GM21723 (cell line): ENCODE measurements around the gene FRA10AC1.
"Not testable (repeated sequence)": the region's sequence is repeated elsewhere in the genome, so short reads cannot be mapped to it uniquely, and the experiment has no call there.

ENCODE experiments used
- ATAC-seq: cut with Tn5 transposase; IDR thresholded peaks from one replicate; pipeline ENCODE4 v1.9.1; 2021; ENCODE audit warnings: mild to moderate bottlenecking, moderate library complexity; ENCODE audit not compliant: unreplicated experiment

FRA10AC1 gene

DNA sequence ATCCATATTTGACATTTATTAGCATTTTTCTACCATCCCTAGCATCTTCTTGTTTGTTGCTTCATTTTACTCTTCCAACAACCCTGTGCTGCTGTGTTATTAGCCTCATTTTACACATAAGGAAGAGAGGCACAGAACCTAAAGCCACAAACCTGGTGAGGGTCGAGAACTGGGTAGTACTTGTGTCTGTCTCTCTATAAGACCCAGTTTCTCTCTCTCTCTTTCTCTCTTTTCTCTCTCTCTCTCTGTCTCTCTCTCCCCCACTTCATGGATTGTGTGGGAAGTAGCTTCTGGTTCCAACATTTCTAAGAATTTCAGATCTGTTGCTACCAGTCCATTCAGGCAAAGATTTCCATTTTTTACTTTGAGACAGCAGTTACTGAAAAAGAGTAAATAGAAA lies 1.4 kb upstream of the FRA10AC1 start:
- no peak for ATAC-seq

DNA sequence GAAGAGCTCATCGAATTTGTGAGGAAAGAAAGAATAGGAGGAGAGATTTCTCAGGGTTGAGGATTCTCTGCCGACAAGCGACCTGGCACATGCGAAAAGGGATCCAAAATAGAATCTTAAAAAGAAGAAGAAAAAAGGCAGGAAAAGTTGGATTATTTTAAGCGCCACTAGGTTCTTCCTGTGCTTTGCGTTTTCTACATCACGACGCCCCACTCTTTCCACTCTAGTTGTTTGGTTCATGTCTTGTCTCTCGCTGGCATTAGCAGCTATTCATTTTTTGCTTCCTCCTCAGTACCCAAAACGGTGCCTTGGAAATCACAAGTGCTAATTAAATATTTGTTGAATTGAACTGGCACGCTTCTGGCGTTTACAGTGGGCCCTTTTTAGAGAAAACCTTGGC lies 674 bp upstream of the FRA10AC1 start:
- ATAC-seq: peak; percentile 15

DNA sequence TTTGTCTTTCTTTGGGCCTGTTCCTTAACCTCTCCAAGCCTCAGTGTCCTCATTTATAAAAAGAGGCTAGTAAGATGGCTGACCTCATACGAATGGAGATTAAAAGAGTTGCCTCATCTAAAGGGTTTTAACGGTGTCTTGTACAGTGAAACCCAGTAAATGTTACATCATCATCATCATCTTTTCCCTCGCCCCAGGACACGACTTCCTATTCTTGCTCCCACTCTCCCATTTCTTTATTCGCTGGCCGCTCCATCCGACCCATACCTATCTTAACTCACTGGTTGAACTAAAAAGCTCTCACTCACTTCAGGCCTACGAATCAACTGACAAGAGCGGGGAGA lies 554 bp downstream of the FRA10AC1 start:
- ATAC-seq: peak; percentile 22

DNA sequence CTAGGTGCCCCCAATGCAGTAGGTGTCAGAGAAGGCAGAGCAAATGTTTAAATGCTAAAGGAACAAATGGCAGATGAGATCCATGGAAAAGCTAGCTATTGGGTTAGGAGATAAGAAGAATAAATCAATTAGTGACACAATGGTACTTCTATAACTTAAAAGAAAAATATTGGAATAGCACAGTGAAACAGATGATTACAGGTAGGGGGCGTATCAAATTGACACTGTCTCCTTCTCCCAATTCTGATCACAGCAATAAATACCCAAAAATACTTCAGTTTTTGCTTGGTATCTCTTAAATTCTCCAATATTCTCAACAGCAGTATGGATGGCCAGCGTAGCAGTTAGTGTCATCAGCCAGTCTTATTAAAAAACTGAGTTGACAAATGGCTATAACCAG lies 5.2 kb downstream of the FRA10AC1 start:
- ATAC-seq: no peak

DNA sequence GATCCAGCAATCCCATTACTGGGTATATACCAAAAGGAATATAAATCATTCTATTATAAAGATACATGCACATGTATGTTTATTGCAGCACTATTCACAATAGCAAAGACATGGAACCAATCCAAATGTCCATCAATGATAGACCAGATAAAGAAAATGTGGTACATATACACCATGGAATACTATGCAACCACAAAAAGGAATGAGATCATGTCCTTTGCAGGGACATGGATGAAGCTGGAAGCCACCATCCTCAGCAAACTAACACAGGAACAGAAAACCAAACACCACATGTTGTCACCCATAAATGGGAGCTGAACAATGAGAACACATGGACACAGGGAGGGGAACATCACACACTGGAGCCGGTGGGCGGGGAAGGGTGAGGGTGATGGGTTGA lies 5.8 kb downstream of the FRA10AC1 start:
- not testable (repeated sequence) for ATAC-seq

DNA sequence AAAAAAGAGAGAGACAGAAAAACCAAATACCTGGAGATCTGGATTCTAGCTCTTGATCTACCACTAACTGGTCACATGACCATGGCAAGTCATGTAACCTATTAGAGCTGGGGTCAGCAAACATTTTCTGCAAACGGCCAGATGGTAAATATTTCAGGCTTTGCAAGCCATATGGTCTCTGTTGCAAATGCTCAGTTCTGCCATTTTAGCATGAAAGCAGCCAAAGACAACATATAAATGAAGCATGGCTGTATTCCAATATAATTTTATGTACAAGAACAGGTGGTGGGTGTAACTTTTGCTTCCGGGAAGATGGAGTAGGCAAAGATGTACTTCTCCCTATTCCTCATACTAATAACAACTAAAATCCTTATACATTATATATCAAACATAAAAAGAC lies 6.7 kb downstream of the FRA10AC1 start:
- no peak for ATAC-seq

DNA sequence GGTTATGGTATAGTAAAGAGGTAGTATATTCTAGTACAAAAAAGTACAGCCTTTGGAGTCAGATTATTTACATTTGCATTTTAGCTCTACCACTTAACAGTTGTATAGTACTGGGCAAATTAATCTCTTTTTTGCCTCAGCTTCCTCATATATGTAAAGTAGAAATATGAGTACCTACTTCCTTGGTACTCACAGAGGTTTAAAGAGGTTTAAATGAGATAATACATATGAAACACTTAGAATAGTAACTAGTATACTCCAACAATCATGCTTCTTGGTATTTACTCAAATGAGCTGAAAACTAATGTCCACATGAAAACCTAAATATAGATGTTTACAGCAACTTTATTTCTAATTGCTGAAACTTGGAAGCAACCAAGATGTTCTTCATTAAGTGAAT lies 14.7 kb downstream of the FRA10AC1 start:
- ATAC-seq: no peak

DNA sequence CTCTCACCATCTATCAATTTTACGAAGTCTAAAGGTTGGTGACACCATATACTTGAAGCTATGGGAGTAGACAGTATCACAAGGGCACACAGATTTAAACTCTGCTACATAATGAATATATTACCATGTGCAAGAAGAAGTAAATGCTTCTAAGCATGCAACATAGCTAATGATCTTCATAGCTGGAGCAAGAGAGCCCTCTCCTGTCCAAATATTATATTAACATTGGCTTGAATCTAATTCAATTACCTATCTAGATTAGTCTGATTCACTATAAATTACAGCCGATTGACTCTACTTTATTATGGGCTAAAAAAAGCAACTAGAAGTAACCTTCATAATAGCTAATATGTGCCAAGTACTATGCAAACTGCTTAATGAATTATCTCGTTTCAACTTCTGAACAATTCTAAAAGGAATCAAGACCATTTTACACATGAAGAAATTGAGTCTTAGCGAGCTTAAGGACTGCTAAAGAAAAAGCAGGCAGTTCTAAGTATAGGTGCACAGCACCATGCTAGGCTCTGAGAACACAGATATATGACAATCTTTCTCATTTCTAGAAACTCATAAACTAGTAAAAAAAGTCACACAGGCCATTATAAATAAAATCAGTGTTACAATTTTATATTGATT lies 21.9 kb downstream of the FRA10AC1 start:
- ATAC-seq: no peak

DNA sequence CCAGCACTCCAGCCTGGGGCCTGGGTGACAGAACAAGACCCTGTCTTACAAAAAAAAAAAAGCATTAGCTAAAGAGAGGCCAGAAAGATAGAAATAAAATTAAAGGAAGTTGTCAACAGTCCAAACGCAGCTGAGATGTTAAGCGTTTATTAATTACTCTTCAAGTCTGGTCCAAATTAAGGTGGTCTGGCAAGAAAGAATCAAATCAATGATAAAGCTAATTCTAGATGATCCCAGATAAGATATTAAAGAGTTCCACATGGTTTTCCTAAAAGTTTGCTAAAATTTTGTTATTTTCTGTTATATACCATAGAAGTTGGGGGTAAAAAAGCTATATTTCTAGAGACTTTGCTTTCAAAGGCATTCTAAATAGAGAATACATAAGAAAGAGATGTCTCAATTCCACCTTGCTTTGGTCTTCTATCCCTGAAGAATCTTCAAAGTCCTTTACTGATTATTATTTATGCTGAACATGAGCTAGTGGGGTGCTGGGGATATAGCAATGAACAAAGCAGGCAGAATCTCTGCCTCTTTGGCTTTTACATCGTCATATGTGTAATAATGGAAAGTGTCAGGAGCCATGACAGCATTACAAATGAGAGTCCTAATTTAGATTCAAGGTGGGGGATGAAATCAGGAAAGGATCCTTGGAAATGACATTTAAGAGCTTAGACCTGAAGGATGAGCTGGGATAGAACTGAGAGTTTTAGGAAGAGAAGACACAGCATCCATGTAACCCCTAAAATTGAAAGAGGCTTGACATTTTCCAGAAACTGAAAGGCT lies 23.4 kb downstream of the FRA10AC1 start:
- ATAC-seq: no peak

DNA sequence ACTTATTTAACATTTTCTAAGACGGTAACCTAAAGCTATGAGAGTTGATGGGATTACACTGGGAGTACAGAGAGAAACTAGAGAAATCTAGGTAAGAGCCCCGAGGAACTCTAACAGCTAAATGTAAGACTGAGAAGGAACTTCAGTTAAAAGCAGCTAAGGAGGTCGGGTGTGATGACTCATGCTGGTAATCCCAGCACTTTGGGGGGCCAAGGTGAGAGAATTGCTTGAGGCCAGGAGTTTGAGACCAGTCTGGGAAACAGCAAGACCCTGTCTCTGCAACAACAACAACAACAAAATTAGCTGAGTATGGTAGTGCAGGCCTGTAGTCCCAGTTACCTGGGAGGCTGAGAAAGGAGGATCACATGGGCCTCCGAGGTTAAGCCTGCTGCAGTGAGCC lies 24.0 kb downstream of the FRA10AC1 start:
- ATAC-seq: no peak

DNA sequence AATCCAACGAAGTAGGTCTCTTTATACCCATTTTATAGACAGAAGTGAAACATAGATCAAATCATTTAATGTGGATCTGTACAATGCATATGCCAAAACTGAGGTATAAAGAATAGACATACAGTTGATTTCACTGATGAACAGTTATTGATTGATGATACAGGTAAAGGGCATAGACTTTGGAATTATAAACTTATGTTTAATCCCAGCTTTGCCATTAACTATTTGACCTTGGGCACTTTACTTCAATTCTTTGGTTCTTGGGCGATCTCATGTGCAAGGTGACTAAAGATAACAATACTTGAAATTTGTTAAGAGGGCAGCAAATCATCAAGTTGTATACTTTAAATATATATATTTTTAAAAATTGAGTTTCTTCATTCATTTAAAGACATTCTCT lies 28.6 kb downstream of the FRA10AC1 start:
- no peak for ATAC-seq

DNA sequence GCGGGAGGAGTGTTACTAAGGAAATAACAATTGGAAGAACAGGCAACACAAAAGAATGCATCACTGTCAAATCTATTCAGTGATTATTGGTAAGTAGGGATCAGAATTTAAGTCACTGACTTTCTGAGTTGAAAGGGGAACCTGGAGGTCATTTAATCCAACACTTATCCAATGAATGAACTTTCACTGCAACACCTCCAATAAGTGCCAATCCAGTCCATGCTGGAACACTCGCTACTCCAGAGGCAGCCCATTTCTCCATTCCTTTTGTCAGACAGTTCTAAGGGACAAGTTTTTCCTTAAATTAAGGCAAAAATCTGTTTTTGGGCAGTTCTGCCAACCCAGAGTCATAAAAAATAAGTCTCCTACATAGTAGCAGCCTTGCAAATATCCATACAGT lies 29.5 kb downstream of the FRA10AC1 start:
- ATAC-seq: no peak

DNA sequence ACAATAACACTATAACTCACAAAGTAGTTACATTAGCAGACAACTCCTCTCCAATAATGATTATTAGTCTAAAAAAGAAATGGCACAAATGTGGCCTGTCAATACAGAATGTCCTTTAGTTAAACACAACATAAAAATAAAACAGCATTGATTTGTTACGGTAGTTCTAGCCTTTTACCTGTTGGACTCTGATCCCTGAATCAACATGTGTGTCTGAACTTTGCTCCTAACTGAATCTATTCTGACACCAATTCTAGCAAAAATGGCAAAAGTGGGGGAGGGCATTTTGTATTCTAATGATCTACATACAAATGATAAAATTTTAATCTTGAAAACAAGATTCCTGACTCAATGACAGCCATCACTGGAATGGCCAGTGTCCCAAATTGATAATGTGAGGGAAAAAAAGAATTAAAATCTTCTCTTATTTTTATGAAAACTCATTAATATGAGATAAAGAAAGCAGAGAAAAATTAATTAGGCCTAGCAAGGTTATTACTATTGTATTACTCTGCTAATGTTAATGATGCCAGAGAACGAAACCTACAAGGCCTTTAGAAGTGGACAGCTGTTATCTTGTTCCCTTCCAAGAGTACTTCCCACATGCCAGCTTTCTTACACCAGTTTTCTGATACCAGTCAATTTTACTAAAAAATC lies 30.2 kb downstream of the FRA10AC1 start:
- ATAC-seq: no peak

DNA sequence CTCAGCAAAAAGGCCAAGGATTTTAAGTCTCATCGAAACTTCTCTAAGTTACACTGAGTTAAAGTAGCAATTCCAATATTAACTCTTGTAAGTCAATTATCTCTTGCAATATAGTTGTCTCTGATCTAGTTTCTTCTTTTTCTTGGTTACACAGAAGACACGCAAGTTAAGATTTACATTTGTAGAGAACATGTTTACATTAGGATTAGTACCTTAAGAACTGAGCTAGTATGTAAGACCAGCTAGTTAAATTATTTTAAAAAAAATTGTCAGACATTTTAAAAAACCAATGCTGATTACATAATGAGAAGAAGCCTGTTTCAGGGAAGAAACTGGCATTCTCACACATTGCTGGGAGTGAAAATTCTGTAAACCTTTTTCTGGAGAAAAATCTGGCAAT lies 31.4 kb downstream of the FRA10AC1 start:
- ATAC-seq: no peak

DNA sequence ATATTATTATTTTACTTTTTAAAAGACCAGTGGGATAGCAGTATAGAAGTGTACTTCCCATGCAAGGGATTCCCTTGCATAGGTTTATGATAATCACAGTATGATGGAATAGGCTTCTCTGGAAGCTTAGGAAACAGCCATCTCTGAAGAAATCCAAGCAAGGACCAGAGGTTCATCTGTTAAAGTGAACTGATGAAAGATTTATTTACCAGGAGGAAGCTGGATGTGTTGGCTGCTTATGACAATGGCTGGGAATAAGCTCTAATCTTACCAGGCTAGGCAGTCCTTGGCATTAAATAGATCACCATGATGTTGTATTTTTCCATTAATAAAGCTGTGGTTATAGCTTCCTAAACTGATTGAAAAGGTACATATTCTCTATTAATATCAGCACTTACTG lies 32.0 kb downstream of the FRA10AC1 start:
- no peak for ATAC-seq

DNA sequence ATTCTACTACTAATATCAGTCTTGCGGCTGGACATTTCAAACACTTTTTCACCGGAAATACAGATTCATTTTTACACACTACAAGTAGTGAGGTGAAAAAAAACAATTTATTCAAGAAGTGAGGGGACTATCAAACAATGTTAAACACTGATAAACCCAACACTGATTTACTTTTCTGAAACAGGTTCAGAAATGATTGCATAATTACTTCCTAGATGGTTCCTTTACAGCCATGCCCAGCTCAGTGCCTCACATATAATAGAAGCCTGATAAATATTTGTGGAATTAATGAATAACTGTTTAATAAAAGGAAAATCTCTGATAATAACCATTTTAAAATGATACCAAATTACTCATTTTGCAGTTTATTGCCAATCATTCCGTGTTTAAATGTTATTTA lies 34.6 kb downstream of the FRA10AC1 start:
- no peak for ATAC-seq

DNA sequence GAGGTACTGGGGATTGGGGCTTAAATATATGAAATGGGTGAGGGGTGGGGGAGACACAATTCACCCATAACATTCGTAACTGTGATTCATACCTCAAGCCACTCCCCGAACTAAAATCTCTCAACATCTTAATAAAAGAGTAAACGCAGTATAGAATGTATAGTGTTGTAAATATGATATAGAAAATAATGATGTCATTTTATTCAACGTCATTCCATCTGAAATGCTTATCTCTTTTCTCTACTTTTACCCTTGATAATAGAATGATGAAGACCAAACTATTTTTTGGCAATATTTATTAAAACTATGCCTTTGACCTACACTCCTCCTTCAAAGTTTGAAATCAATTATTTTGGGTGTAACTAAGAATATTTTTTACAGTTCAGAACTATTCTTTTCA lies 36.4 kb downstream of the FRA10AC1 start:
- no peak for ATAC-seq

DNA sequence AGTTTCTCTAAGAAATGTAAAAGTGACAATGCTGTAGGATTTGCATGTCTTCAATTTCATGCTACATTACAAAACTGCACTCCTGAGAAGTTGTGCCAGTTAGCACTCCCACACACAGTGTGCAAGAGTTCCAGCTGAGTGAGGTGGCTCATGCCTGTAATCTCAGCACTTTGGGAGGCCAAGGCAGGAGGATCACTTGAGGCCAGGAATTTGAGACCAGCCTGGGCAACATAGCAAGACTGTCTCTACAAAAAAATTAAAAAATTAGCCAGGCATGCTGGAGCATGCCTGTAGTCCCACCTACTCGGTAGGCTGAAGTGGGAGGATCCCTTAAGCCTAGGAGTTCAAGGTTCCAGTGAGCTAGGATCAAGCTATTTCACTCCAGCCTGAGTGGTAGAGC lies 44.6 kb downstream of the FRA10AC1 start:
- ATAC-seq: no peak

DNA sequence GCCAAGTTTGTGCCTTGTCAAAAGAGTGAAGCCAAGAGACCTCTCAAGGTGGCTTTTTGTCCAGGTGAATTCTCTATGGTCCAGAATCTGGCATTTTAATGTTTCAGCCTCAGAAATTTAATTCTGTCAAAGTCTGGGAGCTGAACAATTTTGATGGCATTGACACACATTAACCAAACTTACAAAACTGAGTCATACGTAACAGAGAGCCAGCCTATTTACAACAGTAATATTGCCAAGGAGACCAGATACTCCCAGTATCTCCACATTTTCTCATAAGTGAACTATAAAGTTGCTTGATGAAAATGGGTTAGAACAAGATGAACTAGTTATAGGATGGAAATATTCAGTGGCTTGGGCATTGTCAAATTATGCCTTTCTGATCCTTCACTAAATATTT lies 46.2 kb downstream of the FRA10AC1 start:
- no peak for ATAC-seq

DNA sequence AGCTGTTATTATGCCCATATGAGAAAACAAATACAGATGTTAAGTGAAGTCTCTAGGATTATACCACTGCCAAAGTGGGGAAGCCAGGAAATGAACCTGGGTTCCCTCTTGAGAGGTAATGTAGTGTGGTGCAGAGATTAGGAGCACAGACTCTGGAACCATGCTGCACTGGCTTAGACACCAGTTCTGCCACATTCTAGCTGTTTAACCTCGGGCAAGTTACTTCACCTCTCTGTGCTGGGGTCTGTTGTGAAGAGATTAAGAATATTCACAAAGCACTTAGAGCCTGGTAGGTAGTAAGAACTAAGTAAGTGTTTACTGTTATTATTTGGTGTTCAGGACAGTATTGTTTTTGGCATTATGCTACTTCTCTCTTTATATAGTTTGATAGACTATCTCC lies 48.2 kb downstream of the FRA10AC1 start:
- no peak for ATAC-seq

DNA sequence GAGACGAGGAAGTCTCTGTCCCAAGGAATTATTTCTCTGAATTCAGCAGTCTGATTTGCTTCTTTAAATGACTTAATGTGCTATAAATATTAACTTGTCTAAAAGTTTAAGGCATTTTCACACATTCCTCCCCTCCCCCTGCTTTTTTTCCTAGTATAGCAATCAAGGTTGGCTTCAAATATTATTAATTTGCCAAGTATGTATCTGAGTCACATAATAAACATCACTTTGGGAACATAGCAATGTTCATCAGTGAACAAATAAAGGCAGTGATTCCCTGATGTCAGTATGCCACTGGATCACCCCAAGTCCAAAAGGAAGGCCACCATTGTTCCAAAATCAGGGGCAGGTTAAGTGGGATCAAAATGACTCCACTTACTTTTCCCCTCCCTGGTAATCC lies 49.5 kb downstream of the FRA10AC1 start:
- ATAC-seq: no peak

DNA sequence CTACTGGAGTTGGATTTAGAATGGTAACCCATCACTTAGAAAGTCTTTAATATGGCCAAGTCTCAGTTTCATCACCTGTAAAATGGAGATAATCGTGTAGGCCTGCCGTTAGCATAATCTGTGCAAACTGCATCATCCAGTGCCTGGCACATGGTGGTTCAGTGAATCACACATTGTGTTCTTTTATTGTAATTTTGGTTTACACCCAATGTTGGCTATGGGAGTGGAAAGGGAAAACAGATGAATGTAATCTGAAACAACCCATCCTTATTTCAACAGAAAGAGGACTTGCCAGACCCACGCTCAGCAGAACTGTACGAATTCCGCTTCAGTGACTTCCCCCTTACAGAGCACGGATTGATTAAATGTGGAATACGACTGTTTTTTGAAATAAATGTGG lies 62.6 kb downstream of the FRA10AC1 start:
- no peak for ATAC-seq
